Renal cortical epithelial cell (primary cell): ENCODE measurements around the gene OXNAD1. TPM values are rescaled to one million over a fixed set of nuclear protein-coding genes. Genes with fewer than 3 reads are reported as not detected.

Source experiments
- DNase-seq: peaks from one replicate; pipeline ENCODE4 v3.0.0-alpha.2; 2011; ENCODE audit warnings: low read depth
- total RNA-seq: library from RNA; depleted of rRNA; stranded (reverse); fragments of >200 nt; gene quantifications from 2 replicates; pipeline ENCODE4 v1.2.3, GENCODE V29; 2014

Gene OXNAD1
- total RNA-seq, 1 donor from 2014 or later: 18.5 TPM

GRCh38 chr3:16247282-16248061 is 17.5 kb upstream of the OXNAD1 start:
- DNase-seq: peak; percentile 66

GRCh38 chr3:16248556-16248955 is 16.5 kb upstream of the OXNAD1 start:
- no peak for DNase-seq

- no peak for DNase-seq
These were observed 15.7 kb upstream of the OXNAD1 start for GRCh38 chr3:16249336-16249735.

GRCh38 chr3:16249886-16250285 is 15.1 kb upstream of the OXNAD1 start:
- DNase-seq: no peak

GRCh38 chr3:16251316-16252085 is 13.5 kb upstream of the OXNAD1 start:
- DNase-seq: no peak

GRCh38 chr3:16252243-16252978 is 12.6 kb upstream of the OXNAD1 start:
- DNase-seq: peak; percentile 70

GRCh38 chr3:16252988-16253387 is 12.0 kb upstream of the OXNAD1 start:
- no peak for DNase-seq

GRCh38 chr3:16253601-16254000 is 11.4 kb upstream of the OXNAD1 start:
- peak; percentile 36 for DNase-seq

GRCh38 chr3:16254916-16255315 is 10.1 kb upstream of the OXNAD1 start:
- DNase-seq: no peak

GRCh38 chr3:16255326-16255725 is 9.7 kb upstream of the OXNAD1 start:
- no peak for DNase-seq

- DNase-seq: no peak
These were observed 9.3 kb upstream of the OXNAD1 start for GRCh38 chr3:16255726-16256125.

GRCh38 chr3:16257309-16257708 is 7.7 kb upstream of the OXNAD1 start:
- DNase-seq: no peak

- no peak for DNase-seq
These were observed 6.8 kb upstream of the OXNAD1 start for GRCh38 chr3:16258177-16258576.

GRCh38 chr3:16258866-16259265 is 6.1 kb upstream of the OXNAD1 start:
- DNase-seq: no peak

GRCh38 chr3:16260046-16260445 is 5.0 kb upstream of the OXNAD1 start:
- no peak for DNase-seq

- DNase-seq: no peak
These were observed 2.8 kb upstream of the OXNAD1 start for GRCh38 chr3:16262174-16262573.

- no peak for DNase-seq
These were observed 771 bp upstream of the OXNAD1 start for GRCh38 chr3:16264174-16264707.

- no peak for DNase-seq
These were observed 409 bp downstream of the OXNAD1 start for GRCh38 chr3:16265455-16265786.

GRCh38 chr3:16266714-16267113 is 1.7 kb downstream of the OXNAD1 start:
- no peak for DNase-seq

GRCh38 chr3:16270855-16271254 is 5.8 kb downstream of the OXNAD1 start:
- no peak for DNase-seq

- no peak for DNase-seq
These were observed 7.6 kb downstream of the OXNAD1 start for GRCh38 chr3:16272588-16272987.

- no peak for DNase-seq
These were observed 8.9 kb downstream of the OXNAD1 start for GRCh38 chr3:16273867-16274266.
